T-helper 2 cell treated with Interferon-gamma antibody and Interleukin-4, amounts not matched to agents 5 μg/mL and 100 μg/mL, for 36 hours (primary cell): ENCODE results near the gene SORL1.
"Not testable (repeated sequence)": the region's sequence is repeated elsewhere in the genome, so short reads cannot be mapped to it uniquely, and the experiment has no call there.

ENCODE experiments used
- DNase-seq: peaks from one replicate; pipeline ENCODE4 v3.0.0; 2021; ENCODE audit warnings: low spot score
- H3K27ac Mint-ChIP-seq: one replicate; pipeline ENCODE4 v1.8.0; 2021; ENCODE audit warnings: mild to moderate bottlenecking, mixed read lengths
- H3K27me3 Mint-ChIP-seq: one replicate; pipeline ENCODE4 v1.8.0; 2021; ENCODE audit warnings: low read depth, mixed read lengths
- H3K36me3 Mint-ChIP-seq: one replicate; pipeline ENCODE4 v1.8.0; 2021; ENCODE audit warnings: low read depth, mixed read lengths
- H3K4me1 Mint-ChIP-seq: one replicate; pipeline ENCODE4 v1.8.0; 2021; ENCODE audit warnings: low read depth, mixed read lengths
- H3K4me3 Mint-ChIP-seq: one replicate; pipeline ENCODE4 v1.8.0; 2022; ENCODE audit warnings: mild to moderate bottlenecking, moderate library complexity, mixed read lengths
- H3K9me3 Mint-ChIP-seq: one replicate; pipeline ENCODE4 v1.8.0; 2021; ENCODE audit warnings: mixed read lengths

SORL1 gene

GRCh38 chr11:121467965-121468364, 15.9 kb downstream of the SORL1 start:
- peak overlapping the region; percentile 74 for H3K4me3 Mint-ChIP-seq
- peaks cover 39% of the 10 kb centered on the region for H3K36me3 Mint-ChIP-seq
- DNase-seq = peak; percentile 78
- H3K4me1 Mint-ChIP-seq = peaks cover 80% of the 10 kb centered on the region
- peak overlapping the region; percentile 70 for H3K27ac Mint-ChIP-seq
- no peaks in the 10 kb centered on the region for H3K27me3 Mint-ChIP-seq
- H3K9me3 Mint-ChIP-seq = no peaks in the 10 kb centered on the region

GRCh38 chr11:121469910-121470309, 17.8 kb downstream of the SORL1 start:
- DNase-seq = no peak
- Mint-ChIP-seq H3K27ac (no peak overlapping the region), H3K4me1 (peaks cover 69% of the 10 kb centered on the region), H3K4me3 (no peak overlapping the region), H3K9me3 (no peaks in the 10 kb centered on the region), H3K27me3 (no peaks in the 10 kb centered on the region), H3K36me3 (peaks cover 49% of the 10 kb centered on the region)

GRCh38 chr11:121471167-121471566, 19.1 kb downstream of the SORL1 start:
- no peak for DNase-seq
- H3K27ac Mint-ChIP-seq = no peak overlapping the region
- H3K4me1 Mint-ChIP-seq = peaks cover 65% of the 10 kb centered on the region
- H3K4me3 Mint-ChIP-seq = no peak overlapping the region
- peaks cover 60% of the 10 kb centered on the region for H3K36me3 Mint-ChIP-seq
- no peaks in the 10 kb centered on the region for H3K27me3 Mint-ChIP-seq
- H3K9me3 Mint-ChIP-seq = no peaks in the 10 kb centered on the region

GRCh38 chr11:121472312-121472711, 20.2 kb downstream of the SORL1 start:
- Mint-ChIP-seq H3K4me3 (no peak overlapping the region), H3K9me3 (no peaks in the 10 kb centered on the region), H3K27ac (no peak overlapping the region), H3K36me3 (peaks cover 64% of the 10 kb centered on the region), H3K4me1 (peaks cover 60% of the 10 kb centered on the region), H3K27me3 (no peaks in the 10 kb centered on the region)
- no peak for DNase-seq

- DNase-seq = no peak
- no peaks in the 10 kb centered on the region for H3K27me3 Mint-ChIP-seq
- no peak overlapping the region for H3K4me3 Mint-ChIP-seq
- peaks cover 71% of the 10 kb centered on the region for H3K36me3 Mint-ChIP-seq
- H3K4me1 Mint-ChIP-seq = peaks cover 51% of the 10 kb centered on the region
- no peaks in the 10 kb centered on the region for H3K9me3 Mint-ChIP-seq
- H3K27ac Mint-ChIP-seq = no peak overlapping the region
Measured at GRCh38 chr11:121473064-121473777, 21.1 kb downstream of the SORL1 start.

GRCh38 chr11:121474680-121475079, 22.6 kb downstream of the SORL1 start:
- Mint-ChIP-seq H3K9me3 (no peaks in the 10 kb centered on the region), H3K36me3 (peaks cover 74% of the 10 kb centered on the region), H3K27me3 (no peaks in the 10 kb centered on the region), H3K4me3 (no peak overlapping the region), H3K4me1 (peaks cover 36% of the 10 kb centered on the region), H3K27ac (no peak overlapping the region)
- DNase-seq = no peak

- Mint-ChIP-seq H3K27me3 (no peaks in the 10 kb centered on the region), H3K9me3 (no peaks in the 10 kb centered on the region), H3K36me3 (peaks cover 58% of the 10 kb centered on the region), H3K27ac (no peak overlapping the region), H3K4me3 (no peak overlapping the region), H3K4me1 (peaks cover 36% of the 10 kb centered on the region)
- DNase-seq = no peak
Measured at GRCh38 chr11:121476379-121477032, 24.4 kb downstream of the SORL1 start.

- H3K36me3 Mint-ChIP-seq = peaks cover 50% of the 10 kb centered on the region
- H3K27me3 Mint-ChIP-seq = no peaks in the 10 kb centered on the region
- H3K27ac Mint-ChIP-seq = no peak overlapping the region
- H3K9me3 Mint-ChIP-seq = no peaks in the 10 kb centered on the region
- peaks cover 37% of the 10 kb centered on the region for H3K4me1 Mint-ChIP-seq
- DNase-seq = no peak
- H3K4me3 Mint-ChIP-seq = no peak overlapping the region
Measured at GRCh38 chr11:121478226-121478894, 26.2 kb downstream of the SORL1 start.

- H3K27me3 Mint-ChIP-seq = no peaks in the 10 kb centered on the region
- H3K4me1 Mint-ChIP-seq = peaks cover 44% of the 10 kb centered on the region
- H3K36me3 Mint-ChIP-seq = peaks cover 55% of the 10 kb centered on the region
- H3K9me3 Mint-ChIP-seq = no peaks in the 10 kb centered on the region
- DNase-seq = no peak
- no peak overlapping the region for H3K27ac Mint-ChIP-seq
- H3K4me3 Mint-ChIP-seq = no peak overlapping the region
Measured at GRCh38 chr11:121478895-121479697, 27.0 kb downstream of the SORL1 start.

GRCh38 chr11:121479698-121480238, 27.7 kb downstream of the SORL1 start:
- H3K9me3 Mint-ChIP-seq = no peaks in the 10 kb centered on the region
- H3K4me3 Mint-ChIP-seq = no peak overlapping the region
- peaks cover 44% of the 10 kb centered on the region for H3K4me1 Mint-ChIP-seq
- H3K27me3 Mint-ChIP-seq = no peaks in the 10 kb centered on the region
- H3K27ac Mint-ChIP-seq = no peak overlapping the region
- no peak for DNase-seq
- peaks cover 56% of the 10 kb centered on the region for H3K36me3 Mint-ChIP-seq

- DNase-seq = peak; percentile 62
- Mint-ChIP-seq H3K4me3 (peak overlapping the region; percentile 91), H3K36me3 (peaks cover 54% of the 10 kb centered on the region), H3K4me1 (peaks cover 42% of the 10 kb centered on the region), H3K27ac (peak overlapping the region; percentile 100)
- not testable (repeated sequence) for H3K9me3 Mint-ChIP-seq, H3K27me3 Mint-ChIP-seq
Measured at GRCh38 chr11:121481484-121482230, 29.5 kb downstream of the SORL1 start.

- peak; percentile 53 for DNase-seq
- H3K4me3 Mint-ChIP-seq = peak overlapping the region; percentile 91
- H3K9me3 Mint-ChIP-seq = no peaks in the 10 kb centered on the region
- peaks cover 42% of the 10 kb centered on the region for H3K4me1 Mint-ChIP-seq
- H3K36me3 Mint-ChIP-seq = peaks cover 56% of the 10 kb centered on the region
- H3K27ac Mint-ChIP-seq = peak overlapping the region; percentile 100
- H3K27me3 Mint-ChIP-seq = no peaks in the 10 kb centered on the region
Measured at GRCh38 chr11:121482231-121483129, 30.4 kb downstream of the SORL1 start.
